Right atrium auricular region (tissue), 2 donors: ENCODE results near the gene AFF1. TPM values are rescaled to one million over a fixed set of nuclear protein-coding genes. Genes with fewer than 3 reads are reported as not detected.

Experiments used
- DNase-seq: peaks from one replicate; pipeline ENCODE4 v3.0.0-alpha.2; 2019; ENCODE audit warnings: low spot score
- H3K27ac ChIP-seq, 2 donors: fragments of 200-600 bp; sonication (generic); 1 replicate in 1 of 2; 2 replicates in 1 of 2; pipeline ENCODE4 v1.5.1; 2016 to 2019
- H3K27me3 ChIP-seq, 2 donors: fragments of 200-600 bp; sonication (generic); one replicate each; pipeline versions ENCODE4 v1.5.1 to v1.6.0; 2017 to 2019
- H3K36me3 ChIP-seq: fragments of 200-600 bp; sonication (generic); one replicate; pipeline ENCODE4 v1.5.1; 2016
- H3K4me1 ChIP-seq, 2 donors: fragments of 200-600 bp; sonication (generic); one replicate each; pipeline versions ENCODE4 v1.5.1 to v1.6.0; 2017 to 2019
- H3K4me3 ChIP-seq, 2 donors: fragments of 200-600 bp; sonication (generic); 1 replicate in 1 of 2; 2 replicates in 1 of 2; pipeline ENCODE4 v1.5.1; 2017 to 2019; ENCODE audit warnings: mild to moderate bottlenecking in 1 of 2, moderate library complexity in 1 of 2
- H3K9me3 ChIP-seq, 2 donors: fragments of 200-600 bp; sonication (generic); one replicate each; pipeline ENCODE4 v1.5.1; 2019
- total RNA-seq, 2 donors: library from RNA; depleted of rRNA; stranded (reverse); fragments of >200 nt; gene quantifications; one replicate each; pipeline ENCODE4 v1.1.0, GENCODE V29; 2016
- TF ChIP-seq, protein P1 (sequence below), 2 donors: fragments of 200-600 bp; sonication (generic); IDR thresholded peaks; one replicate each; pipeline ENCODE4 v1.5.1; 2019; ENCODE audit warnings: antibody characterized with exemption in 2 of 2

Gene AFF1
- total RNA-seq, 2 donors from 2014 or later, result 59.2 to 73.5 TPM

GRCh38 chr4:87075876-87076275, 141.1 kb downstream of the AFF1 start:
- Histone ChIP-seq H3K9me3 (no peaks in the 10 kb centered on the region), H3K27ac (no peak overlapping the region), H3K4me3 (no peak overlapping the region), H3K27me3 (no peaks in the 10 kb centered on the region), H3K4me1 (peaks cover 0 to 96% of the 10 kb centered on the region in 2 donors), H3K36me3 (no peaks in the 10 kb centered on the region)
- DNase-seq, result no peak
- TF ChIP-seq, protein P1, sequence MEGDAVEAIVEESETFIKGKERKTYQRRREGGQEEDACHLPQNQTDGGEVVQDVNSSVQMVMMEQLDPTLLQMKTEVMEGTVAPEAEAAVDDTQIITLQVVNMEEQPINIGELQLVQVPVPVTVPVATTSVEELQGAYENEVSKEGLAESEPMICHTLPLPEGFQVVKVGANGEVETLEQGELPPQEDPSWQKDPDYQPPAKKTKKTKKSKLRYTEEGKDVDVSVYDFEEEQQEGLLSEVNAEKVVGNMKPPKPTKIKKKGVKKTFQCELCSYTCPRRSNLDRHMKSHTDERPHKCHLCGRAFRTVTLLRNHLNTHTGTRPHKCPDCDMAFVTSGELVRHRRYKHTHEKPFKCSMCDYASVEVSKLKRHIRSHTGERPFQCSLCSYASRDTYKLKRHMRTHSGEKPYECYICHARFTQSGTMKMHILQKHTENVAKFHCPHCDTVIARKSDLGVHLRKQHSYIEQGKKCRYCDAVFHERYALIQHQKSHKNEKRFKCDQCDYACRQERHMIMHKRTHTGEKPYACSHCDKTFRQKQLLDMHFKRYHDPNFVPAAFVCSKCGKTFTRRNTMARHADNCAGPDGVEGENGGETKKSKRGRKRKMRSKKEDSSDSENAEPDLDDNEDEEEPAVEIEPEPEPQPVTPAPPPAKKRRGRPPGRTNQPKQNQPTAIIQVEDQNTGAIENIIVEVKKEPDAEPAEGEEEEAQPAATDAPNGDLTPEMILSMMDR (IDR thresholded peaks at IDR 0.05), result no peak

DNA sequence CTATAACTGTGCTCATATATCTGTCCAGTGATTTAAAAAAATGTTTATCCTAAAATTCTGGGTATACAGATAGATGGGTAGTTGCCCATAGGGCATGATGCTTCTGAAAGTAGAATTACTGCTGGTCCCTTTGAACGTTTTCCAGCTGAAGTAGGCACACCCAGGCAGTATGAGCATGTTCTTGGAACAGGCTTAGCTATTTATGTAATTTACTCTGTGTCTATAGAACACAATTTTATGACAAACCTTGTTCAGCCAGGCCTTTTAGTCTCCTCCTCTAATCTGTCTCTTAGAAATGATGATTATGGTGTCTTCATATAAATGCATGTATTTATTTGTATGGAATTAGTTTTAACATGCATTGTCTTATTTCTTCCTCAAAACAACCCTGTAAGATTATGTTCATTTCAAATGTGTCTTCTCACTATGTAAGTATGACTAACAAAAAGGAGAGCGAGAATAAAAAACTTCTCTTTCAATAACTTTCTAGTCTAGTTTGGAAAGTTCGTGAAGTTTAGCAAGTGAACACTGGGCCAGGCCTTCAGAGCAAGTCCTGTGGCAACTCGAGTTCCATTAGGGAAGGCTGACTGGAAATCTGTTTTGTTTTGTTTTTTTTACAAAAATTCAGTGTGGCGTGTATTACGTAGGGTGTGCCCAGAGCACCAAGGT, 142.0 kb downstream of the AFF1 start:
- no peak overlapping the region for H3K4me3 ChIP-seq
- DNase-seq, result no peak
- H3K27ac ChIP-seq, result peak overlapping the region; percentile 3 to 90
- no peaks in the 10 kb centered on the region for H3K27me3 ChIP-seq
- no peaks in the 10 kb centered on the region for H3K9me3 ChIP-seq
- TF ChIP-seq, protein P1 (IDR thresholded peaks at IDR 0.05), result no peak
- no peaks in the 10 kb centered on the region for H3K36me3 ChIP-seq
- H3K4me1 ChIP-seq, result peaks cover 0 to 96% of the 10 kb centered on the region in 2 donors

GRCh38 chr4:87077914-87078585, 143.2 kb downstream of the AFF1 start:
- H3K4me3 ChIP-seq, result no peak overlapping the region
- TF ChIP-seq, protein P1 (IDR thresholded peaks at IDR 0.05), result no peak
- no peak for DNase-seq
- no peaks in the 10 kb centered on the region for H3K27me3 ChIP-seq
- H3K4me1 ChIP-seq, result peaks cover 0 to 96% of the 10 kb centered on the region in 2 donors
- H3K27ac ChIP-seq, result peak overlapping the region; percentile 74 to 90
- no peaks in the 10 kb centered on the region for H3K36me3 ChIP-seq
- no peaks in the 10 kb centered on the region for H3K9me3 ChIP-seq

DNA sequence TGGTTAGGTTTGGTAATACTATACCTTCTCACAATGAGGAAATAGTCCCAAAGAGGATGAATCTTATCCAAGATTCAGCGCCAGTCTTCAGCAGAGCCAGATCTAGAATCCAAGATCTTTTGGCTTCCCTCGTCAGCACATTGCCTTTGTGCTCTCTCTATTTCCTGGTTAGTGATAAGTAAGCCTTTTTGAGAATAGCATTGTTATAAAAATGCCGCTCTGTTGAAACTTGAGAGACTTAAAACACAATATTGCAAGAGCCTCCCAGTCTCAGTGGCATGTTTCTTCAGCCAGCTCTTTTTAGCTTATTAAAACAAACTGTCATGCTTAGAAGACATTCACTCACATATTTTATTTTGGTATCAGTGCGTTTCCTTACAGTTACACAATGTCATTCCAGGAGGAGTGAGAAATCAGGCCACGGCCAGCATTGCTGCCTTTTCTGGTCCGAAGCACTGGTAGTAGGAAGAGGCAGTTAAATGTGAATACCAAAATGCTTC, 144.2 kb downstream of the AFF1 start:
- TF ChIP-seq, protein P1 (IDR thresholded peaks at IDR 0.05), result no peak
- no peaks in the 10 kb centered on the region for H3K9me3 ChIP-seq
- H3K4me1 ChIP-seq, result peaks cover 0 to 95% of the 10 kb centered on the region in 2 donors
- H3K27me3 ChIP-seq, result no peaks in the 10 kb centered on the region
- H3K4me3 ChIP-seq, result peak overlapping the region in 1 of 2 donors; percentile 1
- peaks cover 1% of the 10 kb centered on the region for H3K36me3 ChIP-seq
- DNase-seq, result peak; percentile 84
- peak overlapping the region; percentile 74 to 90 for H3K27ac ChIP-seq

- H3K4me1 ChIP-seq, result peaks cover 0 to 89% of the 10 kb centered on the region in 2 donors
- no peaks in the 10 kb centered on the region for H3K27me3 ChIP-seq
- H3K9me3 ChIP-seq, result no peaks in the 10 kb centered on the region
- H3K27ac ChIP-seq, result peak overlapping the region; percentile 74 to 90
- no peak for DNase-seq
- TF ChIP-seq, protein P1 (IDR thresholded peaks at IDR 0.05), result no peak
- H3K36me3 ChIP-seq, result peaks cover 10% of the 10 kb centered on the region
- H3K4me3 ChIP-seq, result no peak overlapping the region
These were observed 145.2 kb downstream of the AFF1 start for GRCh38 chr4:87079967-87080366.
